Astrocyte (in vitro differentiated cells and primary cell): ENCODE data around the gene DUS2.

ENCODE experiments used
- CTCF ChIP-seq: IDR thresholded peaks from 2 replicates; pipeline ENCODE4 v1.5.1; 2011; ENCODE audit warnings: low read depth, mild to moderate bottlenecking, inconsistent platforms, low read length, moderate library complexity; ENCODE audit not compliant: insufficient read depth
- EZH2 ChIP-seq: IDR thresholded peaks from 2 replicates; pipeline ENCODE4 v1.6.1; 2012; ENCODE audit warnings: mild to moderate bottlenecking, low read length, inconsistent platforms; ENCODE audit not compliant: insufficient read depth

GRCh38 chr16:68035227-68035626 is 12.1 kb downstream of the DUS2 start:
- TF ChIP-seq CTCF (no peak), EZH2 (no peak)
